H1 (cell line): ENCODE data around the gene GLMP.

Source experiments
- CHD1 ChIP-seq: IDR thresholded peaks from 2 replicates; pipeline ENCODE4 v1.6.1; 2012; ENCODE audit warnings: low read depth, low read length, improper control_type of control experiment
- EZH2 ChIP-seq: fragments of 200-600 bp; sonication (generic); IDR thresholded peaks from 2 replicates; pipeline ENCODE4 v1.7.1; 2012; ENCODE audit warnings: low read depth, mild to moderate bottlenecking, moderate library complexity, low read length, inconsistent platforms; ENCODE audit not compliant: severe bottlenecking
- HDAC2 ChIP-seq, 2 experiments: fragments of 300-600 bp in 1 of 2; sonication (generic) in 1 of 2; IDR thresholded peaks; 2 replicates each; pipeline ENCODE4 v1.6.1; 2011 to 2012; ENCODE audit warnings: low read depth in 2 of 2, low read length in 2 of 2, mild to moderate bottlenecking in 2 of 2, moderate library complexity in 2 of 2, borderline replicate concordance in 1 of 2, inconsistent platforms in 1 of 2
- POLR2A ChIP-seq, 2 experiments: IDR thresholded peaks; 1 replicate in 1 of 2; 2 replicates in 1 of 2; pipeline ENCODE4 v1.6.1; 2011; ENCODE audit warnings: low read depth in 2 of 2, low read length in 2 of 2, mild to moderate bottlenecking in 2 of 2; ENCODE audit errors: control extremely low read depth in 1 of 2
- RFX5 ChIP-seq: IDR thresholded peaks from 2 replicates; pipeline ENCODE4 v1.6.1; 2011; ENCODE audit warnings: low read depth, low read length, improper control_type of control experiment, borderline replicate concordance
- TAF7 ChIP-seq: optimal IDR thresholded peaks from 2 replicates; pipeline ENCODE3; 2011; ENCODE audit warnings: low read depth, mild to moderate bottlenecking, inconsistent platforms, low read length, moderate library complexity, borderline replicate concordance
- ZNF274 ChIP-seq: IDR thresholded peaks from 2 replicates; pipeline ENCODE4 v1.7.0; 2012; ENCODE audit warnings: low read length, borderline replicate concordance; ENCODE audit errors: extremely low read depth
- TF ChIP-seq, protein P1 (sequence below), 3 experiments: IDR thresholded peaks; 1 replicate in 2 of 3; 2 replicates in 1 of 3; pipeline versions ENCODE4 v1.5.1 to v1.6.1; 2011; ENCODE audit warnings: low read length in 3 of 3, mild to moderate bottlenecking in 3 of 3, inconsistent platforms in 2 of 3, low read depth in 1 of 3, moderate library complexity in 1 of 3; ENCODE audit not compliant: insufficient read depth in 1 of 3; ENCODE audit errors: control extremely low read depth in 1 of 3

DNA sequence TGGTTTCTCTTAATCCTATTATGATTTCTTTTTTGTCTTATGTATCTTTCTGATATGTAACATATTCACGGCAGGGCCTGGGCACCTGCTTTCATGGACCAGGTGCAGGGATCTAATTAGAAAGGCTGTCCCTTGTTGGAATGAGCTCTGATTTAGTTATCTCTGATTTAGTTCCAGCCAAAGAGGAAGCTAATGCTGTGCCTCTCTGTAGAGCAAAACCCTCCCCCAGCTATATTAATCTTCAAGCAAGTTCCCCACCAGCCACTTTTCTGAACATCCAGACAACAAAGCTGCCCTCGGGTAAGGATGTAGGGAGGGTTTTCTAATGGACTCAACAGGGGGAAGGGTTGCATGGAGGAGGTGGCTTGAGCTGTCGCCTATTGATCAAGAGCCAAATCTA, 48.9 kb upstream of the GLMP start:
- TF ChIP-seq CHD1 (no peak), ZNF274 (no peak), EZH2 (no peak), RFX5 (no peak), HDAC2 (IDR thresholded peaks at IDR 0.05; ENCODE audit: borderline replicate concordance in 1 of 2, low read depth in 2 of 2, low read length in 2 of 2) (no peak), POLR2A (IDR thresholded peaks at IDR 0.05; ENCODE audit: control extremely low read depth in 1 of 2, low read depth in 2 of 2, low read length in 2 of 2) (no peak), TAF7 (no peak)
- TF ChIP-seq, protein P1, sequence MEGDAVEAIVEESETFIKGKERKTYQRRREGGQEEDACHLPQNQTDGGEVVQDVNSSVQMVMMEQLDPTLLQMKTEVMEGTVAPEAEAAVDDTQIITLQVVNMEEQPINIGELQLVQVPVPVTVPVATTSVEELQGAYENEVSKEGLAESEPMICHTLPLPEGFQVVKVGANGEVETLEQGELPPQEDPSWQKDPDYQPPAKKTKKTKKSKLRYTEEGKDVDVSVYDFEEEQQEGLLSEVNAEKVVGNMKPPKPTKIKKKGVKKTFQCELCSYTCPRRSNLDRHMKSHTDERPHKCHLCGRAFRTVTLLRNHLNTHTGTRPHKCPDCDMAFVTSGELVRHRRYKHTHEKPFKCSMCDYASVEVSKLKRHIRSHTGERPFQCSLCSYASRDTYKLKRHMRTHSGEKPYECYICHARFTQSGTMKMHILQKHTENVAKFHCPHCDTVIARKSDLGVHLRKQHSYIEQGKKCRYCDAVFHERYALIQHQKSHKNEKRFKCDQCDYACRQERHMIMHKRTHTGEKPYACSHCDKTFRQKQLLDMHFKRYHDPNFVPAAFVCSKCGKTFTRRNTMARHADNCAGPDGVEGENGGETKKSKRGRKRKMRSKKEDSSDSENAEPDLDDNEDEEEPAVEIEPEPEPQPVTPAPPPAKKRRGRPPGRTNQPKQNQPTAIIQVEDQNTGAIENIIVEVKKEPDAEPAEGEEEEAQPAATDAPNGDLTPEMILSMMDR (IDR thresholded peaks at IDR 0.05; ENCODE audit: control extremely low read depth in 1 of 3, insufficient read depth in 1 of 3, low read depth in 1 of 3, low read length in 3 of 3): no peak
